Urothelium cell line (cell line): ENCODE measurements around the gene CASK.
"Not testable (repeated sequence)": the region's sequence is repeated elsewhere in the genome, so short reads cannot be mapped to it uniquely, and the experiment has no call there.

Source experiments
- DNase-seq: peaks from one replicate; pipeline ENCODE4 v3.0.0; 2011; ENCODE audit warnings: low spot score, mixed read lengths
- FAIRE-seq: peaks from 2 replicates; lab custom pipeline; 2011; peaks lifted over from hg19 to GRCh38; lab: Jason Lieb, UNC

CASK gene

DNA sequence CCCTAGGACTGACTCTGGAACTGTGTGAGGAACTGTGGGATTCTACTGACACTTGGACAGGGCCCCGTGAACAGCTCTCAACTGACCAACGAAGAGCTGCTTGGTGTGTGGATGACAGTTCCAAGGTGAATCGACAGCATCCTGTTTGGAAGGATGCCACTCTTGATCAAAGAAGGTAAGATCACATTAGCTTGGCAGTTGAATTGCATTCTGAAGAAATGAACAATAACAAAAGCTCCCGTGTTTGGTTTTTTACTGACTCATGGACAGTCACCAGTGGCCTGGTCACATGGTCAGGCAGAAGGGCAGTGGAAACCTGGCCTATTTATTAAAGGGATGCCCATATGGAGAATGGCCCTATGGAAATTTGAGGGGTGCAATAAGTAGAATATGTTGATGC lies 267.7 kb downstream of the CASK start:
- DNase-seq: no peak
- FAIRE-seq: no peak

DNA sequence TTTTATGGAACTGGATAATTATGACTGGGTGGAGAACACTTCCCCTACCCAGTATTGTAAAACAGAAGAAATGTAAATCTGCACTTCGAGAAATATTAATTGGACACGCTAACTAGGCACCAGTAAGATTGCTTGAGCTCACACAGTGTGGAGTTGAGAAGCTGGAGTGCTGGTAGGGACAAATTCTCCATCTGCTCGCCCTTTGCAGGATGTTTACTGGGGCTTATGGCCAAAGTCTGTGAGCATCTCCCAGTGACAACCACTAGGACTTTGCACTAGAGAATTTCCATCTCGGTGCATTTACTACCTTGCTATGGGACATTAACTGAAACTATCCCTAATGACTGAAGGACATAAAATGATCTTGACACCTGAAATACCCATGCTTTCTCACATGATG lies 268.3 kb downstream of the CASK start:
- DNase-seq (no peak), FAIRE-seq (no peak)

DNA sequence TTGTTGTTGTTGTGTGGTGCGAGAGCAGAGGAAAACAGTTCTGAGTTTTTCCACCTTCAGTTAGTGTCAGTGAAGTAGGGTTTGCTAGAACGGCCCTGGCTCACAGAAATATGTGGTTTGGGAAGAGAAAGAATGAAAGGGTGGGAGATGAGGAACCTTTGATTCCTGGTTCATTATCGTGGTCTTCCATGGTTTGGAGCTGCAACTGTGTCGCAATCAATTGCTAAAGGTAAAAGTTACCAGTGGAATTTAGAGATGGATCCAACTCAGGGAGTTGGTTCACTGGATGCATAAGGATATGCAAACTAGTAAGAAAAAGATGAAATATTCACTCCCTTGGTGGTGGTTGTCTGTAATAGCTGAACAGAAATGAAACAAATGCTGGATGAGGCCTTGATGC lies 270.2 kb downstream of the CASK start:
- no peak for FAIRE-seq
- no peak for DNase-seq

DNA sequence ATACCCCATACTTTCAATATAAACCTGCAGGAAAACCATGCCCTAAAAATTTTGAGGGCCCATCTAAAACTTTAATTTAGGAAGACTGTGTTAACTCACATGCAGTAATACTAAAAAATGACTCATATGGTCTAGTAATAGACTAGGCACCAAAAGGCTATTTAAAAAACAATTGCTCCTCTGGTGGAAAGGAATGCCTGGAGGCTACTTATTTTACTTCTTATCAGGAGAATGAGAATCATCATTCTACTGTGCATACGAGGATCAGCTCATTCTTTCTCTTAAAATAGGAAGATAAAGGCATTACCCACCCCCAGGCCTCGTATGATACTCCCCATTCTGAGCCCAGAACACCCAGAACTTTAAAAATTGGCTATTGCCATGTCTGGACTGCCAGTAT lies 277.2 kb downstream of the CASK start:
- not testable (repeated sequence) for DNase-seq, FAIRE-seq

DNA sequence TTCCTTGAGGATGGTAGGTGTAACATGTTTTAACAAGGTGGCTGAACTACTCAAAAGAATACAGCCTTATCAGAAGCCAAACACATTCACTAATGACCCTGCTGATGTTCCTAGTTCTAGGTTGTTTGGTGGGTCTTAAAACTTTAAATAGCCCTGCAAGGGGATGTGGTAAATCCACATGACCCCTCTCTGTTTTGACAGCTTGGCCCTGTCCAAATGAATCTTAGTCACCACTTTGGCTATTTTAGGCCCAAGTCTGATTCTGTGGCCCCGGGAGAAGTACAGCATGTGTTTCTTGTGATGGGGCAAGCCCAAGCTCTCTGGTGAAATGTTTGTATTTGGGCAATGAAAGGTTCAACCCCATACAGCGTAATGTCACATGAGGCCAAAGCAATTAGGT lies 289.1 kb downstream of the CASK start:
- FAIRE-seq (no peak), DNase-seq (no peak)

DNA sequence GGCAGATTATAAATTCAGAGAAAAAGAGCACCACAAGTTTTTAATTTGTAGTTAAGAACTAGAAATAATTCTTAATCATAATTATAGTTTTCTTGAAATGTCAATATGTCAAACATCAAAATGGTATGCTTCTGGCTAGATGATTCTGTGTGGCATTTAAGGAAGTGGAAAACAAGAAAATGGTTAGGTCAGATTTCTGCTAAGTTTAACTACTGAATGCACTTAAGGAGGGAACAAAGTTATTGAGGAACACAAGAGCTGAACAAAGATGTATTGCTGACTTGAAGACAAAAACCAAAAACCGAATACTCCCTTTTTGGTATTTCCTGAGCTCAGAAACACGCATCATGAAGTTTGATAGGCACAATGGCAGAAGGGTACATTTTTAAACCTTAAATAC lies 293.3 kb downstream of the CASK start:
- DNase-seq (no peak), FAIRE-seq (no peak)

DNA sequence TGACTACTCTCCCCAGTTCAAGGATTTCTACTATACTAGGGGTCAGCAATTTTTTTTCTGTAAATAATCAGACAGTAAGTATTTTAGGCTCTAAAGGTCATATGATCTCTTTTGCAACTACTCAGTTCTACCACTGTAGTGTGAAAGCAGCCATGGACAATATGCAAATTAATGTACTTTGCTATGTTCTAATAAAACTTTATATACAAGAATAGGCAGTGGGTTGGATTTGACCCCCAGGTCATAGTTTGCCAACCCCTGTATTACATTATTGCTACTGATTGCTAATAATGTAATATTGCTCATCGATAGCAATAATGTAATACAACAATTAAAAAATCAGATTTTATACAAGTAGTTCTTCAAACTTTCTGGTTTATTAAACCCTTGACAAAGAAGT lies 293.8 kb downstream of the CASK start:
- no peak for FAIRE-seq

DNA sequence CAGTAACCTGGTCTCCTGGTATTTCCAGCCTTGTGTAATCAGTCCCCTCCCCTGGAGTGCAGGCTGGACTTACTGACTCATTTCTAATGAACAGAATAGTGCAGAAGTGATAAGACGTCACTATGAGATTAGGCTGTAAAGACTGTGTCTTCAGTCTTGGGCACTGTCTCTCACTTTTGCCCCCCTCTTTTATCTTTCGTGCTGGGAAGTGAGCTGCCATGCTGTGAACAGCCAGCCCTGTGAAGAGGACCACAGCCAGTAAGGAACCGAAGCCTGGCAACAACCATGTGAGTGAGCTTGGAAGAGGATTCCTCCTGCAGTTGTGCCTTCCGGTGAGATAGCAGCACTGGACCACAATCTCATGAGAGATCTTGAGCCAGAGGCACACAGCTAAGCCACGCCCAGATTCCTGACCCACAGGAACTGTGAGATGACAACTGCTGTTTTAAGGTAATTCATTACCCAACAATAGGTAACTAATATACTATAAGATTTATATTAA lies 302.1 kb downstream of the CASK start:
- DNase-seq (no peak), FAIRE-seq (no peak)

More for the DNA sequence above, 293.8 kb downstream of the CASK start:
- no peak for DNase-seq

DNA sequence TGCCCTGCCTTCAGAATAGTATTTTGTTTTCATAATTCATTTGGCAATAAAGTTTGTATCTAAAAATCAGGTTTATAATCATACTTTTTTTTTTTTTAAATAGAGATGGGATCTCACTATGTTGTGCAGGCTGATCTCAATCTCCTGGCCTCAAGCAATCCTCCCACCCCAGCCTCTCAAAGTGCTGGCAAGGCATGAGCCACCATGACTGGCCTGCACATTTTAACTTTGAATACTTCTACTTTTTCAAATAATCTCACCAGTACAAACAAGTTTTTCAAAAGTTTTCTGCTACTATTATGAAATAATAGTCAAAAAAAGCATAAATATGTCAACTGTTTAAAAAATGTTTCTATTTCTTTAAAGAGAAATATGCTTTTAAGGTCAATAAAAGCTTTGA lies 304.1 kb downstream of the CASK start:
- DNase-seq (no peak), FAIRE-seq (no peak)

DNA sequence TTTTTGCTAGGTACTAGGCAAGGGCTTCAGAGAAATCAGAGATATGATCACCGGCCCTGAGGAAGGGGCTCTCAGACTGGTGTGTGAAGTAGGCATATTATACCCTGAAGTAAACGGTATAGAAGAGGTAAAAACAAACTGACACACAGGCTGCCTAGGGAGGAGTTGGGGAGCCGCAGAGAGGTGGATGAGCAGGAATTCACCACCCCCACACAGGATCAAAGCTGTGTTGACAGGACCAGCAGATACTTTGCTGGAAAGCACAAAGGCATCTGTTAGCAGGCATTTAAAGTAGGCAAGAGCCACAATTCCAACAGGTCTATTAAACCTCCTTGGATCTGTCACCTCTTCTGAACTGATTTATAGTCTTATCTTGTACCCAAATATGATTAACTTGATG lies 306.4 kb downstream of the CASK start:
- DNase-seq (no peak), FAIRE-seq (no peak)

DNA sequence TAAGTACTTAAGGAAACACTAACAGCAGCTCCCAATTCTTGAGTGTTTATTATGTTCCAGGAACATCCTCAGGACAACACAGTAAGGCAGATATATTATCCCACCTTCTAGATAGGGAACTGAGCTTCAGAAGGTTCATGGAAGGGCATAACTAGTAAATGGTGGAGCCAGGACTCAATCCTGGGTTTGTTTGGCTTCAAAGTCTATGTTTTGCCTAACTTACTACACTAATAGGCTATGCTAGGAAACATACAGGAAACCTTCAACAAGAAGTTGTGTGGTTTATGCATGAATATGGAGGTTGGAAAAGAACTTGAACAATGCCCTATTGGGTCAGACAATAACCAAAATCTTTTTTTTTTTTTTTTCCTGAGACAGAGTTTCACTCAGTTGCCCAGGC lies 307.1 kb downstream of the CASK start:
- DNase-seq (no peak), FAIRE-seq (no peak)

DNA sequence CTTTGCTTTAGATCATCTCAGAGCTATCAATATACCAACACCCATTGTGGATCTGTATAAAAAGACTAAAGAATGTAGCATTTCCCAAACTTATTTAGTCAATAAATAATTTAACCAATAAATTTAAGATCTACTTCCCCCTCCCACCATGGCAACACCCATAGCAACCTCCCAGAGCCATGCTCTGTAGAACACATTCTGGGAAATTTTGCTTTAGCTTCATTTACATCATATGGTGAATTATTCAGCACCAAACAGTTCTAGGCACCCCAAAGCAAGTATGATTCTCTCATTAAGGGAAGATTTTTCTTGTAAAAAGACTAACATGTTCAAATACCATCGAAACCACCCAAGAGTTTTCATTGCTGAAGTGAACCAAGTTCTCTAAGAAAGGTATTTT lies 315.1 kb downstream of the CASK start:
- no peak for FAIRE-seq
- no peak for DNase-seq

DNA sequence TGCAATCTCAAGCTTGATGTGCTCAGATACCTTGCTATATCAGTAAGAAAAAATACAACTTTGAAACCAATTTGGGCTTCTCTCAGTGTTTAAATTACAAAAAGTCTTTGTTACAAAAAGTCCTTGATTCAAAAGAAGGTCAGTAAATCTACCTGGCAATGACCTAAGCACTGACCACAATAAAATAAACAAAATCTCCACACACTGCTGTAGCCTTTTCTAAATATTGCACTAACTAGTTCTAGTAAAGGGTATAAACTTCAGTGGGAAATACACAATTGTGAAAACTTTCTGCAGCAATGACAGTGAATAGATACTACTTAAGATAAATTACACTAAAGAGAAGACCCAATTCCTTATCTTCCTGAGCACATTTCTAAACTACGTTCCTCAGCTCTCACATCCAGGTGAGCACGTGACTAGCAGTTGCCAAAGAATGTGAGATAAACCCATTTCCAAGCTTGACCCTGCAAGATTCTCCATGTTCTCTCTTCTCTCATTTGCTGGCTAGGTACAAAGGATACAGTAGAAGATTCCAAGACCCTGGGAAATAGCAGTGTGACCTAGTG lies 316.0 kb downstream of the CASK start:
- FAIRE-seq (no peak), DNase-seq (no peak)

DNA sequence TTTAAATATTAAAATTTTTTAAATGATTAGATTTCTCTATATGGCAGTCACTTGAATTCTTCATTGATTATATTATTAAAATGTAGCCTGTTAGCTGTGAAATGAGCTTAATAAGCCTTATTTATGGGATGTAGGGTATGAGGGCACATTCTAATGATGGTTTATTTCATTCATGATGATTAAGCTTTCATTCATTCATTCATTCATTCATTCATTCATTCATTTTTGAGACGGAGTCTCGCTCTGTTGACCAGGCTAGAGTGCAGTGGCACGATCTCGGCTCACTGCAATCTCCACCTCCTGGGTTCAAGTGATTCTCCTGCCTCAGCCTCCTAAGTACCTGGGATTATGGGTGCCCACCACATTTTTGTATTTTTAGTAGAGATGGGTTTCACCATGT lies 317.3 kb downstream of the CASK start:
- not testable (repeated sequence) for FAIRE-seq, DNase-seq

DNA sequence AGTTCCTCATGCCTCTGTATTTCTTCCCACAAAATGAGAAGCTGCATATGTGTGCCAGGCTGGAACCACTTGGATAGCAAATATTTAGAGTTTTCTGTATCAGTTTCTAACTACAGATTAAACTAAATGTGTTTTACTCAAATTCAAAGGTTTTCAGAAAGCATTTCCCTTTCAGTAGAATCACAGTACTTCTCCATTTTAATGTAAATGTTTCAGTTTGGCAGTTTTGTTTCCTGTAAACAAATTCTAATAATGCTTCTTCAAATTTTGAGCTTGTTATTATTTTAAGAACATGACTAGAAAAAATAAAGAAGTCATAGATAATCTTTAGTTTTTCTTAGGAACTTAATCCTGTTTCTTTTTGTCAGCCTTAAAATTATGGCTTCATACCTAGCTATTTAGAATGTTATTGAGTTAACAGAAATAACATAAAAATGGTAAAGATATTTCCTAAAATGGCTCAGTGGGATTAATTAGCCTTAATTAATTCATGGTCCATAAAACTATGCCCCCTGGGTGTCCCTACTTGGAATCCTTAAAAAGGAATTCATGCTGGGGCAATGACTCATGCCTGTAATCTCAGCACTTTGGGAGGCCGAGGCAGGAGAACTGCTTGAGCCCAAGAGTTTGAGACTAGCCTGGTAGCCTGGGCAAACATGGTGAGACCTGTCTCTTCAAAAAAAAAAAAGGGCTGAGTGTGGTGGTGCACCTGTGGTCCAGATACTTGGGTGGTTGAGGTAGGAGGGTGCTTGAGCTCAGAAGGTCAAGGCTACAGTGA lies 318.4 kb downstream of the CASK start:
- no peak for FAIRE-seq

DNA sequence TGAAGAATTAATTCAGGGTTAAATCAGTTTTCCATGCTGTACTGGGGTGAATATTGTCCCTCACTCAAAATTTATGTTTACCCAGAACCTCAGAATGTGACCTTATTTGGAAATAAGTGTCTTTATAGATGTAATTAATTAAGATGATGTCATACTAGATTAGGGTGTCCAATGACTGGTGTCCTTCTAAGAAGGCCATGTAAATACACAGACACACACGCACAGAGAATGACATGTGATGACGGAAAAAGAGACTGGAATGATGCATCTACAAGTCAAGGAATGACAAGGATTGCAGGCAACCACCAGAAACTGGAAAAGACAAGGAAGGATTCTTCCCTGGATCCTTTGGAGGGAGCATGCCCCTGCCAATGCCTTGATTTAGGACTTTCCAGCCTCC lies 319.2 kb downstream of the CASK start:
- FAIRE-seq (no peak), DNase-seq (no peak)

More for the DNA sequence above, 318.4 kb downstream of the CASK start:
- DNase-seq: no peak

DNA sequence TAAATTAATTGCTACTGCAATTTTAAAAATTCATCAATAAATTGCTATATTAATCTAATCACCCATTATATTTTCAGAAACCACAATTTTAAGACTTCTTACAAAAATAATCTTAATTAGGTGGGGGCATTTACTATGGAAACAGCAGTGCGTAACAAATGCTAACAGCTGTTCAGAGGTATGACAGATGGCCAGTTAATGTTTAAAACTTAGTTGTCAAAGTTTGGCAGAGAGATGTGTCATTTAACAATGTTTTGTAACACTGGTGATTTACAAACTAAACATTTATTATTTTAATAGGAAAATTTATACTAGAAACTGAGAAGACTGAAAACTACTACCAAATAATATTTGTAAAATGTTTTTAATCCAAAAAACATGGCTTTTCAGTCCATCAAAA lies 319.8 kb downstream of the CASK start:
- no peak for DNase-seq
- FAIRE-seq: no peak

DNA sequence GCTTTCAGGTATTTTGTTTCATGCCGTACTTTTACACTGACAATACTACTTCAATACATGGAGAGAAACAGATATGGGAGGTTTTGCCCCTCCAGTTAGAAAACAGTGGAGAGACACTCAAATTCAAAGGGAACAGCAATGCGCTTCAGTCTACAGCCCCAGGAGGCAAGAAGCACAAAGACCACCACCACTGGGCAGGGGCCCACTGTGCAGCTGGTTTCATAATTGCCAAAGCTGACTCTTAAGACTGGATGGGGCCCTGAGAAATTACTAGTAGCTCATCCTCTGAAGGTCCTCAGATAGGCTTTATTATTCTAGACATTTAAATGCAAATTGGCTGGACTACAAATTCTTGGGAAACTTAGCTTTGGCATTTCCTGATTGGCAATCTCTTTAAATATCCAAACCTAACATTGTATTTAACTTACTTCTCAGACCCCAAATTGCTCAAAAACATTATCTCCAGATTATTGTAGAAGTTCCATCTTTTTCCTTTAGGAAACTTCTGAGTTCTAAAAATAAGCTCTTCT lies 320.5 kb downstream of the CASK start:
- DNase-seq (no peak), FAIRE-seq (no peak)

DNA sequence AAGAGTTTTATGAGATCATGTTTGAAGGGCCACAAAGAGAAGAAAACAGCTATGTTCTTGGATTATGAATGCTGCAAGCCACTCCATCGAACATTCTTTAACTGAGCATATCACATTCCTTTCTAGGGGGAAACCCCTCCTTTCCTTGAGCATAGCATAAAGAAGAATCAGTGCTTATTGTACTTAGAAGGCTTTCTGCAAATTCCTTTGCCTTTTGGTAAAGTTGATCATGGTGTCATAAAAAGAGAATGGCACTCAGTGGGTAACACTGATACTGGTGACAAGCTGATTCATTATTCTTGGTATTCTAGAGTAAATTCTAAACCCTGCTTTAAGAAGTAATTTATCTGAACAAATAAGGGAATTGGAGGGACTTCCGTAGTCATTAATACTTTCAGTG lies 323.1 kb downstream of the CASK start:
- FAIRE-seq: no peak
- DNase-seq: peak; percentile 32

DNA sequence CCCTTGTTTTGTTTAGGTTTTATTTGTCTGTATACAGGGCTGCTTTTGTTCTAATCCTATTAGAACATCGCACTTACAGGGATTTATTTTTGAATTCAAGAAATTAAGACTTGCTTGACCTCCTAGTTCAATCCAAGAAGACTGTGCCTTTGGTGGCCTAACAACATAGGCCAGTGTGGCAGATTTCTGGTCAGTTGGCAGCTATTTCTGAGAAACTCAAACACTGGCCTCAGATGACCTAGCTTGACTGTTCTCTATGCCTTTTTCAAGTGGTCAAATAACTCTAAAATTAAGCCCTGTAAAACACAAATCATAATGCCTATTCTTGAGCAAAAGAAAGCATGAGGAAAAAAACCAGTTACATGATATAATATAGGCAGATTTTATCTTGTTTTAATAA lies 323.8 kb downstream of the CASK start:
- DNase-seq (no peak), FAIRE-seq (no peak)

DNA sequence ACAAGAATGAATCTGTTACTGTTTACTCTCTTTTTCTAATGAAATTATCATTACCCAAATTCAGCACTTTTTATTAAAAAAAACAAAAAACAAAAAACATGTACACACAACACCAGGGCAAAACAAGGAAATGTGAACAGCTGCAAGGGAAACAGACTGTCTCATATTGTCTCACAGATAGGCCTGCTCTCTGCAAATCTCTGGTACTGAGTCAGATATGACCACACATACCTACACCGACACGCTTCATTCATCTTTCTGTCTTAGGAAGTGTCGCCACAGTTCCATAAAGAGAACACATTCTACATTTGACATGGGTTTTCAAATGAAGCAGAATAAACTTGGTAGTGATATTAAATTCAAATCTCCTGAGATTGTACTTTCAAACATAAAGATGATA lies 326.8 kb downstream of the CASK start:
- DNase-seq (no peak), FAIRE-seq (no peak)

DNA sequence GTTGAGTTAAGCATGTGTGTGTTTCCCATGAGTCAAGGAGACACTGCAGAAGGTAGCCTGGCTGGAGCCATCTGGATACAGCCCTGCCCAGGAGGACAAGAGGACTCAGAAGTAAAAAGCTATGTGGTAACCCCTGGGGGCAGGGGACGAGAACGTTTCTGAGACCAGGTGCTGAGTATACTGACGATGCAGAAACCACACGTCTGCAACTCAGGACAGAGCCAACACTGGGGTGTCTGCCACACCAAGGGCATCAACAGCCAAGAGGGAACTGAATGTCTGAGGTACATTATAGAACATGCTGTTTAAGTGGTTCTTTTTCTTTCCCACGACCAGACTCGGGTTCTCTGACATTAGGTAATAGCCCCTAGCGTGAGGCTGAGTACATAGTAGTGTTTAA lies 328.7 kb downstream of the CASK start:
- DNase-seq: no peak
- no peak for FAIRE-seq
